Parathyroid adenoma (tissue), 2 donors: ENCODE measurements around the gene TIMM50.

ENCODE experiments used
- H2AFZ ChIP-seq: fragments of 300-600 bp; sonication (generic); one replicate; pipeline ENCODE4 v1.7.0; 2017; ENCODE audit warnings: antibody characterized with exemption, mild to moderate bottlenecking
- H3K27ac ChIP-seq: fragments of 300-600 bp; sonication (generic); one replicate; pipeline ENCODE4 v1.7.0; 2017
- H3K27me3 ChIP-seq: fragments of 300-600 bp; sonication (generic); one replicate; pipeline ENCODE4 v1.7.0; 2017; ENCODE audit warnings: low read length; ENCODE audit not compliant: control insufficient read depth, insufficient read depth
- H3K36me3 ChIP-seq: fragments of 300-600 bp; sonication (generic); one replicate; pipeline ENCODE4 v1.7.0; 2017; ENCODE audit warnings: low read length; ENCODE audit not compliant: control insufficient read depth, insufficient read depth
- H3K4me1 ChIP-seq: fragments of 300-600 bp; sonication (generic); one replicate; pipeline ENCODE4 v1.7.0; 2017; ENCODE audit warnings: control low read depth
- H3K4me2 ChIP-seq: fragments of 300-600 bp; sonication (generic); one replicate; pipeline ENCODE4 v1.7.0; 2017; ENCODE audit warnings: low read length
- H3K4me3 ChIP-seq: fragments of 300-600 bp; sonication (generic); one replicate; pipeline ENCODE4 v1.7.0; 2017; ENCODE audit warnings: low read depth, low read length
- H3K79me2 ChIP-seq: fragments of 300-600 bp; sonication (generic); one replicate; pipeline ENCODE4 v1.7.0; 2017; ENCODE audit warnings: control low read depth
- H3K9ac ChIP-seq: fragments of 300-600 bp; sonication (generic); one replicate; pipeline ENCODE4 v1.7.0; 2017; ENCODE audit warnings: mild to moderate bottlenecking
- H3K9me3 ChIP-seq: fragments of 300-600 bp; sonication (generic); one replicate; pipeline ENCODE4 v1.7.0; 2017; ENCODE audit warnings: low read length; ENCODE audit not compliant: control insufficient read depth
- TF ChIP-seq, protein P1 (sequence below): fragments of 300-600 bp; sonication (generic); IDR thresholded peaks from one replicate; pipeline ENCODE4 v1.7.0; 2017; ENCODE audit warnings: antibody characterized with exemption, mild to moderate bottlenecking
- donor health status: primary hyperparathyroidism.

Gene TIMM50

DNA sequence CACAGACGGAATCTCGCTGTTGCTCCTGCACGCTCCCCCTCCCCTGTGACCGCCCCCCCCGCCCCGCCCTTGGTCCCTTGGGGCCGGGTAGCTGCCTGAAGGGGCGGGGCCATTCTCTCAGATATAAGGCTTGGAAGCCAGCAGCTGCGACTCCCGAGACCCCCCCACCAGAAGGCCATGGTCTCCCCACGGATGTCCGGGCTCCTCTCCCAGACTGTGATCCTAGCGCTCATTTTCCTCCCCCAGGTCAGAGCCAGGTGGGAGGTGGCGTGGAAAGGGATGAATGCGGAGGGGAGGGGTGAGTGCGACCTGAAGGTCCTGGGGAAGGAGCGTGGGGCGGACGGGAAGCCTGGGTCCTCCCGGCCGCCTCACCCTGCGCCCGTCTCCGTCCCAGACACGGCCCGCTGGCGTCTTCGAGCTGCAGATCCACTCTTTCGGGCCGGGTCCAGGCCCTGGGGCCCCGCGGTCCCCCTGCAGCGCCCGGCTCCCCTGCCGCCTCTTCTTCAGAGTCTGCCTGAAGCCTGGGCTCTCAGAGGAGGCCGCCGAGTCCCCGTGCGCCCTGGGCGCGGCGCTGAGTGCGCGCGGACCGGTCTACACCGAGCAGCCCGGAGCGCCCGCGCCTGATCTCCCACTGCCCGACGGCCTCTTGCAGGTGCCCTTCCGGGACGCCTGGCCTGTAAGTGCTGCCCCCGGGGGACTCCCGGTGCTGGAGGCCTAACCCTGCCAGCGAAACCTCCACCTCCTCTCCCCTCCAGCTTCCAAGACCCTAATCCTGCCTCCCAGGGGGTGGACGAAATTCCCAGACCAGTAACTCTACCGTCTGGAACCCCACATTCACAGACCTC, 18.4 kb downstream of the TIMM50 start, which contains the start of gene DLL3:
TSS of gene DLL3 (plus strand) at position 150 of the 845 bp plus-strand sequence. CDS start at position 178, 28 bp downstream.
- Histone ChIP-seq H3K4me3 (peak within 1 kb of the TSS; percentile 9), H3K79me2 (no peaks in the 10 kb centered on the region), H3K4me1 (peaks cover 9% of the 10 kb centered on the region), H3K27ac (no peak within 1 kb of the TSS), H3K36me3 (no peaks in the 10 kb centered on the region), H3K9me3 (no peaks in the 10 kb centered on the region), H3K27me3 (no peaks in the 10 kb centered on the region), H3K4me2 (peak within 1 kb of the TSS; percentile 54), H2AFZ (peak within 1 kb of the TSS; percentile 66), H3K9ac (no peak within 1 kb of the TSS)
- TF ChIP-seq, protein P1, sequence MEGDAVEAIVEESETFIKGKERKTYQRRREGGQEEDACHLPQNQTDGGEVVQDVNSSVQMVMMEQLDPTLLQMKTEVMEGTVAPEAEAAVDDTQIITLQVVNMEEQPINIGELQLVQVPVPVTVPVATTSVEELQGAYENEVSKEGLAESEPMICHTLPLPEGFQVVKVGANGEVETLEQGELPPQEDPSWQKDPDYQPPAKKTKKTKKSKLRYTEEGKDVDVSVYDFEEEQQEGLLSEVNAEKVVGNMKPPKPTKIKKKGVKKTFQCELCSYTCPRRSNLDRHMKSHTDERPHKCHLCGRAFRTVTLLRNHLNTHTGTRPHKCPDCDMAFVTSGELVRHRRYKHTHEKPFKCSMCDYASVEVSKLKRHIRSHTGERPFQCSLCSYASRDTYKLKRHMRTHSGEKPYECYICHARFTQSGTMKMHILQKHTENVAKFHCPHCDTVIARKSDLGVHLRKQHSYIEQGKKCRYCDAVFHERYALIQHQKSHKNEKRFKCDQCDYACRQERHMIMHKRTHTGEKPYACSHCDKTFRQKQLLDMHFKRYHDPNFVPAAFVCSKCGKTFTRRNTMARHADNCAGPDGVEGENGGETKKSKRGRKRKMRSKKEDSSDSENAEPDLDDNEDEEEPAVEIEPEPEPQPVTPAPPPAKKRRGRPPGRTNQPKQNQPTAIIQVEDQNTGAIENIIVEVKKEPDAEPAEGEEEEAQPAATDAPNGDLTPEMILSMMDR: no peak

DNA sequence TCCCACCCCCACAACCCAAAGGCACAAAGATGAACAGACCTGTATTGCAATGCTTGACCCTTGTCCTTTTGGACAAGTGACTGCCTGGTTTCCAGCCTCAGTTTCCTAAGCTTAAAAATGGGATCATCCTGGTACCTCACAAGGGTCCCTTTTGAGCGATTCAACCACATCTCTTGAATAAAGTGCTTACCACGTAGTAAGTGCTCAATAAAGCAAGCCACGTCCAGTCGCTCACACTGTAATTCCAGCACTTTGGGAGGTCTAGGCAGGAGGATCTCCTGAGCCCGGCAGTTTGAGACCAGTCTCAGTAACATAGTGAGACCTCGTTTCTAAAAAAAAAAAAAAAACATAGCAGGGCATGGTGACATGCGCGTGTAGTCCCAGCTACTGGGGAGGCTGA, 19.3 kb downstream of the TIMM50 start:
- H3K27me3 ChIP-seq: no peaks in the 10 kb centered on the region
- TF ChIP-seq, protein P1: no peak
- H3K4me3 ChIP-seq: no peak overlapping the region
- no peak overlapping the region for H3K4me2 ChIP-seq
- H3K79me2 ChIP-seq: no peaks in the 10 kb centered on the region
- no peak overlapping the region for H3K9ac ChIP-seq
- H3K9me3 ChIP-seq: no peaks in the 10 kb centered on the region
- no peaks in the 10 kb centered on the region for H3K36me3 ChIP-seq
- H3K27ac ChIP-seq: no peak overlapping the region
- no peak overlapping the region for H2AFZ ChIP-seq
- peaks cover 9% of the 10 kb centered on the region for H3K4me1 ChIP-seq

DNA sequence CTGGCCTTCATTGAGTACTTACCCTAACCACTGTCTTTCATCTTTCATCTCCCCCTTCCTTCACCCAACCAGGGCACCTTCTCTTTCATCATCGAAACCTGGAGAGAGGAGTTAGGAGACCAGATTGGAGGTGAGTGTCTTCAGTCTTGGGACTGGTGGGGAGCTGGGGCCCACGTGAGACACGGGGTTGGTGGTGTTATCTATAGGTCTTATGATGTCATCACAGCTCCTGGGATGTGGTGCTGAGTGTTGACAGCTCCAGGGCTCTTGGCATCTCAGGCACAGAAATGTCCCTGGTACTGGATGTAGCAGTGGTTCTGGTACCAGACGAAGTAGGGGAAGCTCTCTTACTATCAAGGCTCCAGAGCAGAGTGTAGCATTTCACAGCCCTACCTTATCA, 19.9 kb downstream of the TIMM50 start:
- H3K27ac ChIP-seq: no peak overlapping the region
- H3K9me3 ChIP-seq: no peaks in the 10 kb centered on the region
- H3K36me3 ChIP-seq: no peaks in the 10 kb centered on the region
- H3K27me3 ChIP-seq: no peaks in the 10 kb centered on the region
- H3K4me2 ChIP-seq: no peak overlapping the region
- no peak overlapping the region for H2AFZ ChIP-seq
- no peak overlapping the region for H3K4me3 ChIP-seq
- TF ChIP-seq, protein P1: no peak
- H3K4me1 ChIP-seq: peaks cover 9% of the 10 kb centered on the region
- H3K79me2 ChIP-seq: no peaks in the 10 kb centered on the region
- no peak overlapping the region for H3K9ac ChIP-seq

DNA sequence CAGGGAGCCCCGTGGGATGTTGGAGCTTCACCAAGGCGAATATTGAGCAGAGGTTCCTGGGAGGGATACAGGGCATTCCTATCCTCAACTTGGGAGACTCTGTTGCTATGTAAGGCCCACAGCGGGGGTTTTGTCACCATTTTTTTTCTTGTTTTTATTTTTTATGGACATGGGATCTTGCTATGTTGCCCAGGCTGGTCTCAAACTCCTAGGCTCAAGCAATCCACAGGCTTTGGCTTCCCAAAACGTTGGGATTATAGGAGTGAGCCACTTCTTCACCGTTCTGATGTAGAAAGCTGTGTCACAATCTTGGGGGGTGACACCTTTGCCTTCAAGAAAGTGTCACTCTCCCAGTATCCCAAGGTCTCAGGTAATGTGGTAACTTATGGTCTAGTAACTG, 20.7 kb downstream of the TIMM50 start:
- no peaks in the 10 kb centered on the region for H3K9me3 ChIP-seq
- H3K27me3 ChIP-seq: no peaks in the 10 kb centered on the region
- TF ChIP-seq, protein P1: no peak
- H3K27ac ChIP-seq: no peak overlapping the region
- H3K9ac ChIP-seq: no peak overlapping the region
- no peak overlapping the region for H3K4me2 ChIP-seq
- H3K36me3 ChIP-seq: no peaks in the 10 kb centered on the region
- H3K4me1 ChIP-seq: peaks cover 9% of the 10 kb centered on the region
- no peaks in the 10 kb centered on the region for H3K79me2 ChIP-seq
- H3K4me3 ChIP-seq: no peak overlapping the region
- no peak overlapping the region for H2AFZ ChIP-seq
